Inflammatory macrophage treated with lipopolysaccharide for 1 hour (primary cell): ENCODE measurements around the gene RPS17.

ENCODE experiments used
- DNase-seq, 2 donors: peaks; one replicate each; pipeline ENCODE4 v3.0.0-alpha.2; 2020 to 2022

Gene RPS17

GRCh38 chr15:82540055-82540983 lies at the start of gene RPS17:
RPS17 (minus strand) TSS chr15:82540457; CDS start chr15:82540428, 29 bp downstream.
- DNase-seq, result peak; percentile 94 to 99

- DNase-seq, result no peak
These were observed 47.5 kb upstream of the RPS17 start for GRCh38 chr15:82587805-82588204.

GRCh38 chr15:82585072-82585471 lies 44.8 kb upstream of the RPS17 start:
- peak; percentile 61 to 67 for DNase-seq

GRCh38 chr15:82580713-82581112 lies 40.5 kb upstream of the RPS17 start:
- DNase-seq, result no peak

GRCh38 chr15:82575335-82575734 lies 35.1 kb upstream of the RPS17 start:
- DNase-seq, result no peak

GRCh38 chr15:82572986-82573385 lies 32.7 kb upstream of the RPS17 start:
- no peak for DNase-seq

GRCh38 chr15:82572311-82572710 lies 32.1 kb upstream of the RPS17 start:
- DNase-seq, result no peak

- DNase-seq, result peak; percentile 23 to 56
These were observed 31.5 kb upstream of the RPS17 start for GRCh38 chr15:82571722-82572222.

GRCh38 chr15:82570721-82571508 lies 30.7 kb upstream of the RPS17 start:
- DNase-seq, result no peak

- no peak for DNase-seq
These were observed 29.6 kb upstream of the RPS17 start for GRCh38 chr15:82569834-82570233.

- DNase-seq, result no peak
These were observed 28.7 kb upstream of the RPS17 start for GRCh38 chr15:82568986-82569385.

- no peak for DNase-seq
These were observed 27.4 kb upstream of the RPS17 start for GRCh38 chr15:82567661-82568060.

GRCh38 chr15:82566690-82567089 lies 26.4 kb upstream of the RPS17 start:
- no peak for DNase-seq

GRCh38 chr15:82558502-82558901 lies 18.2 kb upstream of the RPS17 start:
- DNase-seq, result no peak

GRCh38 chr15:82556315-82557035 lies 16.2 kb upstream of the RPS17 start:
- no peak for DNase-seq

- DNase-seq, result no peak
These were observed 14.6 kb upstream of the RPS17 start for GRCh38 chr15:82554849-82555248.

GRCh38 chr15:82554351-82554750 lies 14.1 kb upstream of the RPS17 start:
- no peak for DNase-seq

- no peak for DNase-seq
These were observed 13.6 kb upstream of the RPS17 start for GRCh38 chr15:82553846-82554245.

- no peak for DNase-seq
These were observed 12.6 kb upstream of the RPS17 start for GRCh38 chr15:82552861-82553260.

- DNase-seq, result peak; percentile 62 to 90
These were observed 11.5 kb upstream of the RPS17 start for GRCh38 chr15:82551646-82552247.

GRCh38 chr15:82549199-82549665 lies 9.0 kb upstream of the RPS17 start:
- no peak for DNase-seq

- peak; percentile 21 to 61 for DNase-seq
These were observed 8.4 kb upstream of the RPS17 start for GRCh38 chr15:82548700-82549099.
